ENCODE results near the gene DNAJB11.

DNAJB11 gene

GRCh38 chr3:186594591-186595113 is 24.1 kb downstream of the DNAJB11 start:
- in situ Hi-C loops (cut with HindIII; ENCODE audit: low pct_ligation_motif_present, low sequenced_read_pairs), result no loop called here
- H3K27me3 ChIP-seq (replicated peaks), result no peaks in the 10 kb centered on the region
- H3K4me3 ChIP-seq (ENCODE audit: low read depth, low read length), result no peak overlapping the region
- no peak for TF ChIP-seq CTCF (IDR thresholded peaks at IDR 0.05; ENCODE audit: low read depth, low read length, missing control alignments)
- H3K27ac ChIP-seq, result no peak overlapping the region
- no peak for DNase-seq
- no peaks in the 10 kb centered on the region for H3K36me3 ChIP-seq (replicated peaks)

DNA sequence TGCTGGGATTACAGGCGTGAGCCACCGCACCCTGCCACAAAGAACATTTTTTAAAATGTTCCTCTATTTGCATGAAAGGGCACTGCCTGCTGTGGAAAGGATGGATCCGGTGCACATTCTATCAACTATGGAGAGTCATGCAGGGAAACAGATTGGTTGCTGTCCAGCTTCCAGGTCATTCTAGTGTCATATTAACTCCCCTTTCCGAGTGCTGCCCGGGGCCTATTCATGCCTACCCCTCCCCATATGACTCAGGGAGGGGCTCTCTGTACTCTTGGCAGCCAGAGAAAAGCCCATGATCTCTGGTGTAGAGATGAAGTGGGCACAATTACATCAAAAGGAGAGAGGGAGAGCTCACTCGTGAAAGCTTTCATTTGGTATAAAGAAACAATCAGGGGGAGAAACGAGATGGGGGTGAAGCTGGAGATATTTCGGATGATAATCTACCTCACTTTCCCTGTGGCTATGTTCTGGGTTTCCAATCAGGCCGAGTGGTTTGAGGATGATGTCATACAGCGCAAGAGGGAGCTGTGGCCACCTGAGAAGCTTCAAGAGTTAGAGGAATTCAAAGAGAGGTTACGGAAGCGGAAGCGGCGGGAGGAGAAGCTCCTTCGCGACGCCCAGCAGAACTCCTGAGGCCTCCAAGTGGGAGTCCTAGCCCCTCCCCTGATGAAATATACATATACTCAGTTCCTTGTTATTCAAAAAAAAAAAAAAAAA is 26.2 kb downstream of the DNAJB11 start:
- Histone ChIP-seq H3K27ac (no peak overlapping the region), H3K4me3 (ENCODE audit: low read depth, low read length) (no peak overlapping the region), H3K36me3 (replicated peaks) (no peaks in the 10 kb centered on the region), H3K27me3 (replicated peaks) (no peaks in the 10 kb centered on the region)
- in situ Hi-C loops (cut with HindIII; ENCODE audit: low pct_ligation_motif_present, low sequenced_read_pairs), result no loop called here
- no peak for DNase-seq
- TF ChIP-seq CTCF (IDR thresholded peaks at IDR 0.05; ENCODE audit: low read depth, low read length, missing control alignments), result no peak

- no peak for DNase-seq
- Histone ChIP-seq H3K27ac (no peak overlapping the region), H3K27me3 (replicated peaks) (no peaks in the 10 kb centered on the region), H3K36me3 (replicated peaks) (no peaks in the 10 kb centered on the region), H3K4me3 (ENCODE audit: low read depth, low read length) (no peak overlapping the region)
- in situ Hi-C loops (cut with HindIII; ENCODE audit: low pct_ligation_motif_present, low sequenced_read_pairs), result no loop called here
- no peak for TF ChIP-seq CTCF (IDR thresholded peaks at IDR 0.05; ENCODE audit: low read depth, low read length, missing control alignments)
Measured at GRCh38 chr3:186598108-186598784, 27.7 kb downstream of the DNAJB11 start.

DNA sequence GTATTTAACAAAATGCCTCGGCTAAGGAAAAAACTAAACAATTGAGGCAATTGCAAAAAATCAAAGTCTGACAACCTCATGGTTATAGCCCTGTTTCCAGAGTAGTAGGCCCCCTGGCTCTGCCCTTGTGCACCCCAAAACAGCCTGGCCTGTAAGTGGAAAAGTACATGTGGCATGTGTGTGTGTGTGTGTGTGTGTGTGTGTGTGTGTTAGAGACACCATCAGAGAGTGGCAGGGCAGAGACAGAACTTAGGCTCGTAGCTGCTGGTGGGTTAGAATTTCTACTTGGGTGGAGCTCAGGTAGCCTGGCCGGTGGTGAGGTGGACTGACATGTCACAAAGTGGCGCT is 28.2 kb downstream of the DNAJB11 start:
- Histone ChIP-seq H3K27me3 (replicated peaks) (no peaks in the 10 kb centered on the region), H3K4me3 (ENCODE audit: low read depth, low read length) (no peak overlapping the region), H3K36me3 (replicated peaks) (no peaks in the 10 kb centered on the region), H3K27ac (no peak overlapping the region)
- DNase-seq, result no peak
- in situ Hi-C loops (cut with HindIII; ENCODE audit: low pct_ligation_motif_present, low sequenced_read_pairs), result no loop called here
- no peak for TF ChIP-seq CTCF (IDR thresholded peaks at IDR 0.05; ENCODE audit: low read depth, low read length, missing control alignments)

DNA sequence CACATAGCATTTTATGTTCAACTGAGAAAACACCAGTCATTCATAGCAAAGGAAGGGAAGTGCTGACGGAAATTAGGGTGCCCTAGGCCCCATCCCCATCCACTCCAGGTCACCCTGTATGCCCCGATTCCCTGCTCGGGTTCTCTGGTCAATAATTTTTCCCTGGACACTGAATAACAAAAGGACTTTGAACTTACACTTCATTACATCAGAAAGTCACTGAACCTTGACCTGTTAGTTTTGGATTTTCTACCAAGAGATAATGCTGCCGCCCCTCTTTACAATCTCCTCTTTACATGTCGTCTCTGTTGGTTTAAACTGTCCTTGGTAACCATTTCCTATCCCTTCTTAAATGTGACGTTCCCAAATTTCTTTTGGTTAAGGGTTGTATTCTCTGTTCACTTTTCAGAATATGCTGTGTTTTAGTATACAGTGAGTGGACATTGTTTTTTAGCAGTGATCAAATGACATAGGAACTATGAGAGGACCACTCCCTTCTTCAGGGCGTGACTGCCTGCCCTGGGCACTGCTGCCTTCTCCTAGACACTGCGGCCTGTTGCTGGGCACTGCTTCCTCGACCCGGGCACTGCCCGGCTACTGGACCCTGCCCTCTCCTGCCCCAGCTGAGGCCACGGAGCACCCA is 28.7 kb downstream of the DNAJB11 start:
- in situ Hi-C loops (cut with HindIII; ENCODE audit: low pct_ligation_motif_present, low sequenced_read_pairs), result no loop called here
- DNase-seq, result no peak
- no peak for TF ChIP-seq CTCF (IDR thresholded peaks at IDR 0.05; ENCODE audit: low read depth, low read length, missing control alignments)
- no peak overlapping the region for H3K27ac ChIP-seq
- H3K4me3 ChIP-seq (ENCODE audit: low read depth, low read length), result no peak overlapping the region
- no peaks in the 10 kb centered on the region for H3K27me3 ChIP-seq (replicated peaks)
- no peaks in the 10 kb centered on the region for H3K36me3 ChIP-seq (replicated peaks)
